ENCODE measurements around the gene SUMO4. TPM values are rescaled to one million over a fixed set of nuclear protein-coding genes. Genes with fewer than 3 reads are reported as not detected.

SUMO4 gene
- total RNA-seq, 1 experiment from 2014 or later = not detected

GRCh38 chr6:149383371-149383770 lies 16.7 kb upstream of the SUMO4 start:
- H3K27me3 ChIP-seq = no peaks in the 10 kb centered on the region
- peaks cover 44% of the 10 kb centered on the region for H3K36me3 ChIP-seq
- no peak overlapping the region for H3K4me3 ChIP-seq
- peaks cover 3% of the 10 kb centered on the region for H3K9me3 ChIP-seq
- no peak for DNase-seq

DNA sequence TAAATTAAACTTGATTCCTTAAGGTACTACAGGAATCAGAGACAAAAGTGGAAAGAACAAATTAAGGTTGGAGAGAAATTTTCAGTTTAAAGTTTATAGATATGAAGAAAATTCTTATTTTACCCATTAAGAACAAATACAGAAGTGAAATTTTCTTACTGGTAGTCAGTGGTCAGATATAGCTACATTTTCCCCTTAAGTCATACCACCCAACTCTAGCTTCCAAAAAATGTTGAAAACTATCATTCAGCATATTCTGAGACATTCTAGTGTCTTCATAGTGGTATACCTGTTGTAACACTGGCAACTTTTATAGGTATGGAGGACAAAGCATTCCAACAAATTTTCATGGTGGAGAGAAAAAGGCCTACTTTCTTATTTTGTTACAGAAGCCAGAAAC lies 15.6 kb upstream of the SUMO4 start:
- no peak for DNase-seq
- Histone ChIP-seq H3K27me3 (no peaks in the 10 kb centered on the region), H3K9me3 (peaks cover 3% of the 10 kb centered on the region), H3K36me3 (peaks cover 34% of the 10 kb centered on the region), H3K4me3 (no peak overlapping the region)

DNA sequence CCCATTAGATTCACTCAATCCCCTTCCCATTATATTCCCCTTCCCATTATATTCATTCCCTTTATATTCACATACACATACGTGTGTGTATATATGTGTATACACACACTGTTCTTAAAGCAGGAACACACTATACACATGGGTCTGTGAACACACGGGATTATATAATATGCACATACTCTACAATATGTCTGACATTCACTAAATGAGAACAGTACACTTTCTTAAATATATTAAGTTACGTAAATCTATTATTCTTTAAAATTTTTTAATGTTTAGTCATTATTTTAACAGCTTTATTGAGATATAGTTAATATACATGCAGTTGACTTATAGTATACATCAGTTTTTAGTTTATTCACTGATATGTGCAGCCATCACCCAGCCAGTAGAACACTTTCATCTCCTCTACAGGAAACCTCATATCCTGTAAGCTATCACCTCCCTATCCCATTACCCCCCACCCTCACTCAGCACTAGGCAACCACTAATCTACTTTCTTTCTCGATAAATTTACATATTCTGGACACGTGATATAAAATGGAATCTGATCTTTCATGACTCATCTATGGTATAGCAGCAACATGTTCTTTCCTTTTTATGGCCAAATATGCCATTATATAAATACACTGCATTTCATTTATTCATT lies 13.9 kb upstream of the SUMO4 start:
- Histone ChIP-seq H3K36me3 (peaks cover 32% of the 10 kb centered on the region), H3K4me3 (no peak overlapping the region), H3K9me3 (peaks cover 3% of the 10 kb centered on the region), H3K27me3 (no peaks in the 10 kb centered on the region)
- DNase-seq = no peak

DNA sequence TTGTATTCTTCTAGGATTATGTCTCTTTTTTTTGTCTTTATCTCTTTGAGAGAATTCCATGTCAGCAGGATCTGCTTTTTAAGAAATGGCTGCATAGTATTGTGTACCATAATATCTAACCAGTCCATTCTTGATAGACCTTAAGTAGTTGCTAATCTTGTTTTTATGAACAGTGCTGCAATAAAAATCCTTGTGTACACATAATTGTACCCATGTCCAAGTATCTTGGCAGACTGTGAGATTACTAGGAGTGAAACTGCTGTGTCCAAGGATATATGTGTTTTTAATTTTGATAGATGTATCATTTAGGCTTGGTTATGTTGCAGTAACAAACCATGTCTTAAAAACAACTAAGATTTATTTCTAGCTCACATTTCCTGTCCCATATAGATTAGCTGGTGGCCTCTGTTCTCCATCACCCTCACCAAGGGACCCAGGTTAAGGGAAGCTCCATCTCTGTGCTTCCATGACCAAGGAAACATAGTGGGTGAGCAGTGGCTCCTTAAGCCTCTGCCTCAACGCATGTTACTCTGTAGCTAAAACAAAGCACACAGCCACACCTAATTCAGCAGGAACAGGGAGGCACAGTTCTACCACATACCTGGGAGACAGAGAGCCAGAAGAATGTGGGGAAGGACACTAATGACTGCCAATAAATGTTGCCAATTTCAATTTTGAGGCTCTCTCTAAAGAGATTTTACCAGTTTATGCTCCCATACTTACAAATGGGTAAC lies 12.1 kb upstream of the SUMO4 start:
- peaks cover 28% of the 10 kb centered on the region for H3K36me3 ChIP-seq
- H3K27me3 ChIP-seq = no peaks in the 10 kb centered on the region
- no peak overlapping the region for H3K4me3 ChIP-seq
- no peak for DNase-seq
- H3K9me3 ChIP-seq = peaks cover 3% of the 10 kb centered on the region

GRCh38 chr6:149389509-149390297 lies 10.4 kb upstream of the SUMO4 start:
- DNase-seq = no peak

DNA sequence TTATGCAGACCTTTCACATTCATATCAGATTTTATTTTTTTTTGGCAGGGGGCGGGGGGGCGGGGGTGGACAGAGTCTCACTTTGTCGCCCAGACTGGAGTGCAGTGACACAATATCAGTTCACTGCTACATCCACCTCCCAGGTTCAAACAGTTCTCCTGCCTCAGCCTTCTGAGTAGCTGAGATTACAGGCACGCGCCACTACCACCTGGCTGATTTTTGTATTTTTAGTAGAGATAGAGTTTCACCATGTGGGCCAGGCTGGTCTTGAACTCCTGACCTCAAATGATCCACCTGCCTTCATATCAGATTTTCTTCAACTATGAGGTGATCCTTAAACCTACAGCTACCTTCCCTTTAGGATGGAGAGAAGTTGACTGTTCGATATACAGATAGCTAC lies 8.0 kb upstream of the SUMO4 start:
- DNase-seq = no peak
- Histone ChIP-seq H3K27me3 (no peaks in the 10 kb centered on the region), H3K36me3 (peaks cover 27% of the 10 kb centered on the region), H3K4me3 (no peak overlapping the region), H3K9me3 (no peaks in the 10 kb centered on the region)

More at GRCh38 chr6:149389509-149390297, 10.4 kb upstream of the SUMO4 start:
- no peak overlapping the region for H3K4me3 ChIP-seq
- H3K9me3 ChIP-seq = peaks cover 3% of the 10 kb centered on the region
- peaks cover 24% of the 10 kb centered on the region for H3K36me3 ChIP-seq
- no peaks in the 10 kb centered on the region for H3K27me3 ChIP-seq

DNA sequence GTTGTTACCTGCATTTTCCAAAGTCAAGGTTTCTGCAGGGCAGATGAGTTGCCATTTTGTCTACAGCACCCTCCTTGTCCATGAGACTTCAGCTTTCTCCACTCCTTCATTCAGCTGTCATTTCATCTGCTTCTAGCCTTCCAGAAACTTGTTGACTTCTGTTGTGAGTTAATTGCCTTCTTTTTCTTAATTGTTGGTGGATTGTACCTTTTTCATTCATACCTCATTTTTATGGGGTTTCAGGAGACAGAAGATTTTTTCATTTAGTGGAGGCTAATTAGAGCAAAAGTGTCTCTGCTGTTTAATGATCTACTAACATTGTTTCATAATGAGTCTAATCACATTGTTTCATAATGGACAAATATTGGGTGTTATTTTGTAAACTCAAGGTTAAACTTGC lies 7.5 kb upstream of the SUMO4 start:
- Histone ChIP-seq H3K4me3 (no peak overlapping the region), H3K27me3 (no peaks in the 10 kb centered on the region), H3K36me3 (peaks cover 27% of the 10 kb centered on the region), H3K9me3 (no peaks in the 10 kb centered on the region)
- no peak for DNase-seq

DNA sequence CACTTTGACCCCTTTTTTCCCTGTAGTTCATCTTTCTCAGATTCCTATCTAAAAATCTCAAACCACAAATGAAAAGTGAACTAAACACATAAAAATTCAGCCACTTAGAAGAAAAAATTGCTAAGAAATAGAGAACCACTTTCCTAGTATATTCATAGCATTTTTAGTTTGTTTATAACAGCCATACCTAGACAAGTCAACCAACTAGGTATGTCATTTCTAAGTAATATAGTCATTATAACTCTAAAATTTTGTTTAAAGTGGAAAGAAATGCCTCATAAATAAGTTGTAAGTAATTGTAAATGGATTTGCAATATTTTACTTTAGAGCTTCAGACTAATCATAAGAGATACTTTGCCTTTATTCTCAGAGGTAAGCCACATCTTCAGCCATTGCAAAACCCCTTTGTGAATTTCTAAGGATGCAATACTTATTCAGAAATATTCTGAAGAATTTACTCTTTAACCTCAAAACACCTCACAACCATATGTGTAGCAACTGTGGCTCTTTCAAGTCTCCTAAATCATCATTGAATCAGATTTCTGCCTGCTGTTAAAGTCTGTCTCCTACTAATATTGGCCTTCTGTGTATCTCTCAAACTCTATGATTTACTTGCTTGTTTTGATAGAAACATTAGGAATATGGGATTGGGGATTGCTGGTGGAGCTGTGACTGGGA lies 6.9 kb upstream of the SUMO4 start:
- H3K4me3 ChIP-seq = no peak overlapping the region
- H3K36me3 ChIP-seq = peaks cover 32% of the 10 kb centered on the region
- H3K9me3 ChIP-seq = no peaks in the 10 kb centered on the region
- DNase-seq = no peak
- no peaks in the 10 kb centered on the region for H3K27me3 ChIP-seq

- no peak for DNase-seq
- Histone ChIP-seq H3K4me3 (no peak overlapping the region), H3K9me3 (no peaks in the 10 kb centered on the region), H3K36me3 (peaks cover 44% of the 10 kb centered on the region), H3K27me3 (no peaks in the 10 kb centered on the region)
These were observed 4.9 kb upstream of the SUMO4 start for GRCh38 chr6:149395185-149395584.

DNA sequence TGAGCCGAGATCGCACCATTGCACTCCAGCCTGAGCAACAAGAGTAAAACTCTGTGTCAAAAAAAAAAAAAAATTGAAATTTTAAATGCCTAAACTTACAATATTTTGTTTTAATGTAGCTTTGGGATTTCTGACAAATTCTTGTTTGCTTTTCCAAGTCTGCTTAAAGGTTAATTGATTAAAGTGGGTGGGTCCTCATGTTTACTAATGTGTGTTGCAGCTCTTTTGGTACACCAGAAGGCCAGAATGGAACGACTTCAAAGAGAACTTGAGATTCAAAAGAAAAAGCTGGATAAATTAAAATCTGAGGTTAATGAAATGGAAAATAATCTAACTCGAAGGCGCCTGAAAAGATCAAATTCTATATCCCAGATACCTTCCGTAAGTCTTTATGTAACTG lies 2.7 kb upstream of the SUMO4 start:
- Histone ChIP-seq H3K4me3 (no peak overlapping the region), H3K27me3 (no peaks in the 10 kb centered on the region), H3K36me3 (peaks cover 47% of the 10 kb centered on the region), H3K9me3 (no peaks in the 10 kb centered on the region)
- DNase-seq = no peak

- Histone ChIP-seq H3K27me3 (no peaks in the 10 kb centered on the region), H3K36me3 (peaks cover 50% of the 10 kb centered on the region), H3K4me3 (no peak overlapping the region), H3K9me3 (no peaks in the 10 kb centered on the region)
- no peak for DNase-seq
These were observed 3.5 kb downstream of the SUMO4 start for GRCh38 chr6:149403534-149403933.

DNA sequence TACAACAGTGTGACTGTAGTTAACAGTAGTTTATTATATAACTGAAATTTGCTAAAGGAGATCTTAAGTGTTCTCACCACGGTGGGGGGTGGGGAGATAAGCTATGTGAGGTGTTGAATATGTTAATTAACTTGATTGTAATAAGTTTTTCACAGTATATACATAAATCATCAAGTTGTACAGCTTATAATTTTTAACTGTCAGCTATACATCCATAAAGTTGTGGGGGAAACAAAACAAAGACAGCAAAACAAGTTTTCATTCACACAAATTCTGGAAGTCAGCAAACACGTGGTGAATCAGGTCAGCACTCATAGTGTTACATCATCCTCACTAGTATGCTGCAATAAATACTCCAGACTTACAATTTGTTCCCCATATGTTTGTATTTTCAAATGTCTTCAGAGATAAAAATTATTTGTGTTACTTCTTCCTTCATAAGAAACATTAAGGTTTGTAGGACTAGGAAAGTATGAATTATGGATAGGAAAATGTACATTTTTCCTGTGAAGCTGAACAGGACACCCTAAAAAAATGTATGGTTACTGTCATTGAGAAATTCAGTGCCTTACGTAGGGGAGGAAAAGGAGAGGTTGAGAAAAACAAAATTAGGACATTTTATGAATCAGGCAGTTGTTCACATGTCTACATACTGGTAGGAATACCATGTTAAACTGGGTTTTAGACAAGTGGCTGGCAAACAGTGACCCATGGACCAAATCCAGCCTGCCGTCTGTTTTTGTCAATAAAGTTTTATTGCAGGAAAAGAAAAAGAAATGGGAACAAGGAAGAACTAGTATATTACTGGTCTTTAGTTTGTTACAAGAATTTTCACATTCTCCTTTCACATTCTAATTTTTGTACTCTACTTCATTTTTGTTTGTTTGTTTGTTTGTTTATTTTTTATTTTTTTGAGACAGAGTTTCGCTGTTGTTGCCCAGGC lies 6.0 kb downstream of the SUMO4 start:
- Histone ChIP-seq H3K27me3 (no peaks in the 10 kb centered on the region), H3K36me3 (peaks cover 43% of the 10 kb centered on the region), H3K4me3 (no peak overlapping the region), H3K9me3 (no peaks in the 10 kb centered on the region)
- no peak for DNase-seq

- H3K4me3 ChIP-seq = no peak overlapping the region
- H3K36me3 ChIP-seq = peaks cover 24% of the 10 kb centered on the region
- H3K27me3 ChIP-seq = no peaks in the 10 kb centered on the region
- DNase-seq = no peak
- no peaks in the 10 kb centered on the region for H3K9me3 ChIP-seq
These were observed 9.6 kb downstream of the SUMO4 start for GRCh38 chr6:149409617-149410016.

GRCh38 chr6:149410557-149410956 lies 10.5 kb downstream of the SUMO4 start:
- Histone ChIP-seq H3K36me3 (peaks cover 24% of the 10 kb centered on the region), H3K27me3 (no peaks in the 10 kb centered on the region), H3K4me3 (no peak overlapping the region), H3K9me3 (no peaks in the 10 kb centered on the region)
- no peak for DNase-seq

GRCh38 chr6:149414009-149414408 lies 13.9 kb downstream of the SUMO4 start:
- no peaks in the 10 kb centered on the region for H3K27me3 ChIP-seq
- no peaks in the 10 kb centered on the region for H3K9me3 ChIP-seq
- no peak overlapping the region for H3K4me3 ChIP-seq
- H3K36me3 ChIP-seq = peaks cover 11% of the 10 kb centered on the region
- no peak for DNase-seq

GRCh38 chr6:149414821-149415220 lies 14.8 kb downstream of the SUMO4 start:
- DNase-seq = no peak
- peaks cover 11% of the 10 kb centered on the region for H3K36me3 ChIP-seq
- H3K9me3 ChIP-seq = no peaks in the 10 kb centered on the region
- H3K4me3 ChIP-seq = no peak overlapping the region
- H3K27me3 ChIP-seq = no peaks in the 10 kb centered on the region

Measured in MG63 (cell line).